Muscle of arm (tissue), 12 donors: Measurements from ENCODE around the gene DCST1. TPM values are rescaled to one million over a fixed set of nuclear protein-coding genes. Genes with fewer than 3 reads are reported as not detected.

Experiments used
- DNase-seq: peaks from one replicate; pipeline ENCODE4 v3.0.0-alpha.2; 2013
- polyA plus RNA-seq, 12 donors: library from polyadenylated mRNA; unstranded; fragments of 120-200 nt; gene quantifications; one replicate each; pipeline ENCODE4 v1.2.1, GENCODE V29; 2013; ENCODE audit not compliant: insufficient read length in 12 of 12

Gene DCST1
- polyA plus RNA-seq, 12 donors, result 0.16 to 0.29 (median 0.24) TPM; not detected in 4

DNA sequence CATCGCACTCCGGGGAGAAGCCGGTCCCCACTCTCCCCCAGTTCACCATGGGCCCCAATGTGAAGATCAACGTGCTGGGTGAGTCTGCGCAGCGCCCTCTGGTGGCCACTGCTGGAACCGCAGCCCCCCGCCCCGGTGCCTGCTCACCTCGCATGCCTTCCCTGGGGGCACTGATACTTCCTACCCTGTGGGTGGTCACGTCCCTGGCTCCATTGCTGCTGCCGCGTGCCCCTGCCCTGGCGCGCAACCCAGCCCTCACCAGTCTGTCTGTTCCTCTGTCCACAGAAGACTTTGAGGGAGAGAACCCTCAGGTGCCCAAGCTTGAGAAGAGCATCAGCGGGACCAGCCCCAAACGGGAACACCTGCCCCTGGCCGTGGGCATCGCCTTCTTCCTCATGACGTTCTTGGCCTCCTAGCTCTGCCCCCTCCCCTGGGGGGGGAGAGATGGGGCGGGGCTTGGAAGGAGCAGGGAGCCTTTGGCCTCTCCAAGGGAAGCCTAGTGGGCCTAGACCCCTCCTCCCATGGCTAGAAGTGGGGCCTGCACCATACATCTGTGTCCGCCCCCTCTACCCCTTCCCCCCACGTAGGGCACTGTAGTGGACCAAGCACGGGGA, 52.6 kb downstream of the DCST1 start:
- DNase-seq, result no peak

DNA sequence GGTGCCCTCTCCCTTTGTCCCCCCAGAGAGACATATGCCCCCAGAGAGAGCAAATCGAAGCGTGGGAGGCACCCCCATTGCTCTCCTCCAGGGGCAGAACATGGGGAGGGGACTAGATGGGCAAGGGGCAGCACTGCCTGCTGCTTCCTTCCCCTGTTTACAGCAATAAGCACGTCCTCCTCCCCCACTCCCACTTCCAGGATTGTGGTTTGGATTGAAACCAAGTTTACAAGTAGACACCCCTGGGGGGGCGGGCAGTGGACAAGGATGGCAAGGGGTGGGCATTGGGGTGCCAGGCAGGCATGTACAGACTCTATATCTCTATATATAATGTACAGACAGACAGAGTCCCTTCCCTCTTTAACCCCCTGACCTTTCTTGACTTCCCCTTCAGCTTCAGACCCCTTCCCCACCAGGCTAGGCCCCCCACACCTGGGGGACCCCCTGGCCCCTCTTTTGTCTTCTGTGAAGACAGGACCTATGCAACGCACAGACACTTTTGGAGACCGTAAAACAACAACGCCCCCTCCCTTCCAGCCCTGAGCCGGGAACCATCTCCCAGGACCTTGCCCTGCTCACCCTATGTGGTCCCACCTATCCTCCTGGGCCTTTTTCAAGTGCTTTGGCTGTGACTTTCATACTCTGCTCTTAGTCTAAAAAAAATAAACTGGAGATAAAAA, 53.4 kb downstream of the DCST1 start:
- DNase-seq, result no peak

DNA sequence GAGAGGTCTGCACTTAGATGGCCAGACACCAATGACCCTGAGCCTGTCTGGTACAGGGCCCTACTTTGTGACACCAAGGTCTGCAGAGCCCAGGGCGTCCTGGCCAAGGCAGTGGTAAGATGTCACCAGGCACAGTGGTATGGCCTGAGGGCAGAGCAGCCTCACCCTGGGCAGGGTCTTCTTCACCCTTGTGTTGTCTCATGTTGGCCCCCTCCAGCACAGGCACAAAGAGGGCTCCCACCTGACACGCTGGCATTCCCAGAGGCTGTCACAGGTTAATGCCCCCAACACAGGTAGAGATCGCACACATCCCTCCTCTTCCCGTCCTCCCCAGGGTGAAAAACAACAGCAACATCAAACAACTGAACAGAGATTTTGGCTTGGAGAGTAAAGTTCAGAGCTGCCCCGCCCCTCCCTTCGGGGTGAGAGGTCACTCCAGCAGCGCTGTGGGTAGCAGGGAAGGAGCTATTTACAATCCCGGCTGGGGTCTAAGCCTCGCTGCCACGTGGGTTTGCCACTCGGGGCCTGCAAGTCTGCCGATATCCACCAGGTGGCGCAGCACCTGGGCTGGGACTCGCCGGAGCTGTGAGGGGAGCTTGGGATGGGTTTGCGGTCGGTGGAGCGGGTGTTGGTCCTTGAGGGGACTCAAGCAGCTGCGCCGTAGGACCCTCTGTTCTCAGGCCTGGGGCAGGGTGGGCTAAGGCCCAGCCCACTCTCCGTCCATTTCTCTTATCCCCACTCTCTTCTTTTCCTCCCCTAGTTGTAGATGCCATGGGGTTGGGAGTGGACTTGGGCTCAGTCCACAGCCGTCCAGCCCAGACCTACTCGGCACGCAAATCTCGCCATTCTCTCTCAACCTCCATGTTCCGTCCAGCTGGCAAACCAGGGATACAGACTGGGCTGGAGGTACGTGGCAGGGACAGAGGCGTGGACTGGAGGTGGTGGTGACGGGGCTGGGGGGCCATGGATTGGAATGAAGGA, 57.7 kb downstream of the DCST1 start:
- DNase-seq, result peak; percentile 84

DNA sequence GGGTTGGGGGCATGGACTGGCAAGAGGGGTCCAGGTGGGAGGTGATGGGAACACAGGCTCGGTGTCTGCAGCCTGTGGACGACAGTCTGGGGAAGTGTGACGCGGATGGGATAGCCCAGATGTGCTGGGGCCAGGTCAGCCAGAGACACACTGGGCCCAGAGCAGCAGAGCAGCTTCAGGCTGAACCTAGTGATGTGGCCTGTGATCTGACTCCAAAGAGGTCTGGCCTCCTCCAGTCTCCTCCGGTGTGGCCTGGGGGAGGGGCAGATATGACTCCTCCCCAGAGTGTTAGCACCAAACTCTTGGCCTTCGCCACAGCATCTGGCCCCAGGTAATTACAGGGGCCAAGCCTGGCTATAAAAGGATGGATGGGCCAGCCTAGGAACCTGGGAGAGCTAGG, 58.5 kb downstream of the DCST1 start:
- DNase-seq, result no peak

DNA sequence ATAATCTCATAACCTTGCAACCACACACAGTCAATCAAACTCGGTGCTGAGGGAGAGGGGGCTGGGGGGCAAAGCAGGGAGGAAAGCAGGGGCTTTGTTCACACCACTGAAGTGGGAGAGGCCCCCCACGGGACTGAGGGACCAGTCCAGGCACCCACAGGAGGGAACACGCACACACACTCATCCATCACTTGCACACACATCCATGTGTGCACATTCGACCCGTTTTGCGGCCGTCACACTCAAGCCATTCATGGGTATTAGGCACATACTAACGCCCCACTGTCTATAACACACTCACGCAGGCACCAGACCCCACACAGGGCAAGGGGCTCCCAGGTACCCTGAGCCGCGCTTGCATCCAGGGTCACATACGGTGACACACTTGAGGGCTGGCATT, 59.0 kb downstream of the DCST1 start:
- no peak for DNase-seq

DNA sequence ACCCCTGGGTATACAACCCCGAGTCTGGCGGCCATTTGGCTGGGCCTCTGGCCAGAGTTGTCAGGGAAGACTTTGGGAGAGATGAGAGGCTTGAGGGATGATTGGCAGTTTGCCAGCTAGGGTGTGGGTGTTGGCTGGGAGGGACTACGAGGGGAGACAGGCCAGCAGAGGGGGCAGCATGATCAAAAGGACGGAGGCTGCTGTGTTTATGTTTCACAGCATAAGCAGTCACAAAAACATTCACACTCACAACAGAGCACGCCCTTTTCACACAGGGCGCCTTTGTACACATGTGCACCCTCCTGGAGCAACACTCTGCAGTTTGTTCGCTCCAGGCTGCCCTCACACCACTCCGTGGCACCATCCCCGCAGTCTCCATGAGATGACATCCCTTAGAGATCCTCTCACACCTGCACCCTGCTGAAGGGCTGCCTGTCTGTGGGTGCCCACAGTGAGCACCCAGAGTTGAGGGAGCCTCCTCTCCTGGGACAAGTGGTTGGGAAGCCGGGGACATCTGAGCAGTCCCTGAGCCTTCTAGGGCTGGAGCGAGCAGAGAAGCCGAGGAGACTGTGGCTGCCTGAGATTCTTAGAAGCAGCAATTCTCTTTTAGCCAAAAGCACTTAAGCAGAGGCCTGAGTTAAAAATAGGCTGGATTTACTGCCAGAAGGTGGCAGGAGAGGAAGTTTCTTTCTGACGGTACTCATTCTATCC, 60.4 kb downstream of the DCST1 start:
- DNase-seq, result peak; percentile 66

DNA sequence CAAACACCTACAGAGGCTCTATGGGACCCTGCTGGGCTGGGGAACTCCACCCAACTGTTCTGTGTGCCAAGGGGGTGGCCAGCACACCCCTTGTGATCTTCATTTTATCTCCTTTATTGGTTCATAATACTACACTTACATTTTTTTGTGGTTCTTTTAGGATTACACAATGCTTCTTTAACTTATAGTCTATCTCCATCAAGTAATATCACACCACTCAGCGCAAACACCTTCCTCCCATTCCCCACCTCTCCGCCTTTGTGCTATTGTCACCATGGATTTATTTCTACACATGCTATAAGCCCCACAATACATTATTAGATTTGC, 61.0 kb downstream of the DCST1 start:
- DNase-seq, result no peak

DNA sequence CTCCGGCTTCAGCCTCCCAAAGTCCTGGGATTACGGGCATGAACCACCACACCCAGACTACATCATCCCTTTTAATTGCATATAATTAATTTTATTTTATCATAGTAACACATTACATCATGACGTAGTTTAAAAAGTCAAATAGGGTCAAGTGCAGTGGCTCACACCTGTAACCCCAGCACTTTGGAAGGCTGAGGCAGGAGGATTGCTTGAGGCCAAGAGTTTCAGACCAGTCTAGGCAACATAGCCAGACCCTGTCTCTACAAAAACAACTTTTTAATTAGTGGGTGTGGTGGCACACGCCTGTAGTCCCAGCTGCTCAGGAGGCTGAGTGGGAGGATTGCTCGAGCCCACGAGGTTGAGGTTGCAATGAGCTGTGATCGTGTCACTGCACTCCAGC, 65.7 kb downstream of the DCST1 start:
- no peak for DNase-seq

Other genes starting within 250 kb of the DCST1 start
- 10 to 100 TPM in 5 of 12 donors, 1 to 10 TPM in 6, not detected in 1; 5.8 to 12.8 (median 9.5) TPM for gene KCNN3, start 163.5 kb upstream of the DCST1 start, polyA plus RNA-seq
- gene PMVK, start 97.1 kb upstream of the DCST1 start, polyA plus RNA-seq, result 10 to 100 TPM in 11 of 12 donors, not detected in 1; 20.1 to 28.8 (median 26.1) TPM
- gene PBXIP1, start 77.7 kb upstream of the DCST1 start, polyA plus RNA-seq, result 100 to 1,000 TPM in 8 of 12 donors, 10 to 100 TPM in 3, not detected in 1; 74.1 to 186 (median 153) TPM
- gene PYGO2, start 72.0 kb upstream of the DCST1 start, polyA plus RNA-seq, result 10 to 100 TPM in 11 of 12 donors, not detected in 1; 21.7 to 39.5 (median 28.7) TPM
- 100 to 1,000 TPM in 1 of 12 donors, 10 to 100 TPM in 10, not detected in 1; 66.6 to 136 (median 92.4) TPM for gene SHC1, start 63.1 kb upstream of the DCST1 start, polyA plus RNA-seq
- 10 to 100 TPM in 11 of 12 donors, not detected in 1; 44.1 to 77.4 (median 65.4) TPM for gene CKS1B, start 59.1 kb upstream of the DCST1 start, polyA plus RNA-seq
- 10 to 100 TPM in 11 of 12 donors, not detected in 1; 13.1 to 23.6 (median 19.7) TPM for gene FLAD1, start 50.5 kb upstream of the DCST1 start, polyA plus RNA-seq
- gene LENEP, start 40.2 kb upstream of the DCST1 start, polyA plus RNA-seq, result under 1 TPM in 1 of 12 donors, not detected in 11; 0.49 TPM
- gene ZBTB7B, start 31.0 kb upstream of the DCST1 start, polyA plus RNA-seq, result 10 to 100 TPM in 4 of 12 donors, 1 to 10 TPM in 7, not detected in 1; 3.9 to 32.4 (median 8.5) TPM
- gene DCST2, start within 50 bp of the DCST1 start, polyA plus RNA-seq, result 1 to 10 TPM in 3 of 12 donors, under 1 TPM in 7, not detected in 2; 0.34 to 1.6 (median 0.57) TPM
- gene ADAM15, start 17.5 kb downstream of the DCST1 start, polyA plus RNA-seq, result 100 to 1,000 TPM in 1 of 12 donors, 10 to 100 TPM in 10, not detected in 1; 47.2 to 143 (median 56.3) TPM
- 10 to 100 TPM in 3 of 12 donors, 1 to 10 TPM in 8, not detected in 1; 4.7 to 12.1 (median 6.5) TPM for gene EFNA4, start 29.9 kb downstream of the DCST1 start, polyA plus RNA-seq
- 10 to 100 TPM in 1 of 12 donors, 1 to 10 TPM in 9, not detected in 2; 1.3 to 11.7 (median 2.1) TPM for gene EFNA3, start 45.0 kb downstream of the DCST1 start, polyA plus RNA-seq
- 10 to 100 TPM in 11 of 12 donors, not detected in 1; 19.3 to 35.9 (median 23.3) TPM for gene EFNA1, start 94.1 kb downstream of the DCST1 start, polyA plus RNA-seq
- 10 to 100 TPM in 11 of 12 donors, not detected in 1; 18.5 to 27.5 (median 23.4) TPM for gene SLC50A1, start 102.0 kb downstream of the DCST1 start, polyA plus RNA-seq
- gene DPM3, start 106.7 kb downstream of the DCST1 start, polyA plus RNA-seq, result 10 to 100 TPM in 10 of 12 donors, not detected in 2; 13.2 to 24.3 (median 17.5) TPM
- gene KRTCAP2, start 139.5 kb downstream of the DCST1 start, polyA plus RNA-seq, result 100 to 1,000 TPM in 5 of 12 donors, 10 to 100 TPM in 6, not detected in 1; 59.2 to 147 (median 99.7) TPM
- gene TRIM46, start 140.0 kb downstream of the DCST1 start, polyA plus RNA-seq, result 1 to 10 TPM in 2 of 12 donors, under 1 TPM in 9, not detected in 1; 0.35 to 5.8 (median 0.56) TPM
- 10 to 100 TPM in 11 of 12 donors, not detected in 1; 44.8 to 81.2 (median 63.4) TPM for gene THBS3, start 174.1 kb downstream of the DCST1 start, polyA plus RNA-seq
- gene MTX1, start 174.9 kb downstream of the DCST1 start, polyA plus RNA-seq, result 10 to 100 TPM in 11 of 12 donors, not detected in 1; 12.7 to 23.0 (median 19.0) TPM
- gene ENTREP3, start 221.7 kb downstream of the DCST1 start, polyA plus RNA-seq, result 10 to 100 TPM in 11 of 12 donors, not detected in 1; 10.8 to 33.3 (median 13.5) TPM
- 10 to 100 TPM in 11 of 12 donors, not detected in 1; 37.6 to 64.7 (median 42.4) TPM for gene SCAMP3, start 228.5 kb downstream of the DCST1 start, polyA plus RNA-seq
- gene CLK2, start 239.7 kb downstream of the DCST1 start, polyA plus RNA-seq, result 10 to 100 TPM in 11 of 12 donors, not detected in 1; 32.8 to 79.5 (median 38.6) TPM
- 1 to 10 TPM in 11 of 12 donors, not detected in 1; 3.7 to 8.6 (median 4.6) TPM for gene HCN3, start 243.6 kb downstream of the DCST1 start, polyA plus RNA-seq